RPMI7951 (cell line): ENCODE data around the gene CUBN. TPM values are rescaled to one million over a fixed set of nuclear protein-coding genes. Genes with fewer than 3 reads are reported as not detected.

Experiments
- DNase-seq: peaks from one replicate; pipeline ENCODE4 v3.0.0-alpha.2; 2012; ENCODE audit warnings: low read depth
- total RNA-seq: library from RNA; depleted of rRNA; stranded (reverse); fragments of >200 nt; shearing (Covaris generic); gene quantifications from 2 replicates; pipeline ENCODE4 v1.2.3, GENCODE V29; 2014

CUBN gene
- total RNA-seq, 1 experiment from 2014 or later: 2.9 TPM

DNA sequence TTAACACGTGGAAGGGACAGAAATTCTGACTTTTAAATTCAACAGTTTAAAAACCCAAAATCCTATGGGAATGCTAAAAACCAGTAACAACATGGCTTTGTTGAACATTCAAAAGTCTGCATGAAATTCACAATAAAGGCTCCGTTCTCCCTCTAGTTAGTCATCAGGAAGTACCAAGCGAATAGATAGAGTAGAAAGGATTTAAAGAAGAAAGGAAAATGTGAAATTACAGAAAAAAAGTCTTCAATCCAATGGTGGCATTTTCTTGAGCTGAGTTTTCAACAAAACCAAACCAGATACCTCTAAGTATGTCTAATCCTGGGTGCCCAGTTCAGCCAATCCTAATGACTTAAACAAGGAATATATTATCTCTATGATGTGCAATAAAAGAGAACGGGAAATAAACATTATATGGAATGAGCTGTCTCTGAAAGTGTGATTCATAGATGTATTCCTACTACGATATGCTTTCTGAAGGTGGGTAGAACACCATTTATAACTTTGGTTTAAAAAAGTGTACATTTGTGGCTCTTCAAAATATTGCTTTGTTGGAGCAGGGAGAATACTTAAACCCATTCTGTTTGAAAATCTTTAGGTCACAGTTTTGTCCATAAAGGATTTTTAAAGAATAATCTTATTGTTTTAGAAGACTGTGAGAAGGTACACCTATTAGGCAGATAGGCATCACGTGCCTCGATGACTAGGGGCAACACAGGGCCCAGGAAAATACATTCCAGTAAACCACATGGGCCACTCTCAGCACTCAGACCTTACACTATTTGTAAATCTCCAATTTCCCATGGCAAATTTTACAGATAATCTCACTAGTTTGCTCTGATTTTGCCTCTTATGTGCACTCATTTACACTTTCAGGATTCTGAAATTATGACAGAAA is 87.7 kb downstream of the CUBN start:
- DNase-seq: peak; percentile 50

DNA sequence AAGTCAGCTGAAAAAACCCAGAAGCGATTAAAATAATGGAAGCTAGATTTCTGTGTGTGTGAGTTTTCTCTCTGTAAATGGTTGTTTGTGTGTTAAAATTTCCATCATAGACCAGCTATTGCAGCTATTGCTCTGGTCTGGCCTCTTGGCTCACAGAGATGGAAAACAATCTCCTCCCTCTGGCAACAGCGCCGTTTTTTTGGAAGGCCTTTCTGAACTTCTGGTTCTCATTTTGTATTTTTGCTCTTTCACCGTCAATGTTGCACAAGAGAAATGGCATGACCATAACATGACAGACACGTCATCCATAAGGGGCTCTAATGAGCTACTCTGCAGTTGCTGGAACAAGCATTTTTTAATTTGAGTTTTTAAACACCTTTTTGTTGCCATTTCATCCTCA is 91.0 kb downstream of the CUBN start:
- DNase-seq: peak; percentile 81

DNA sequence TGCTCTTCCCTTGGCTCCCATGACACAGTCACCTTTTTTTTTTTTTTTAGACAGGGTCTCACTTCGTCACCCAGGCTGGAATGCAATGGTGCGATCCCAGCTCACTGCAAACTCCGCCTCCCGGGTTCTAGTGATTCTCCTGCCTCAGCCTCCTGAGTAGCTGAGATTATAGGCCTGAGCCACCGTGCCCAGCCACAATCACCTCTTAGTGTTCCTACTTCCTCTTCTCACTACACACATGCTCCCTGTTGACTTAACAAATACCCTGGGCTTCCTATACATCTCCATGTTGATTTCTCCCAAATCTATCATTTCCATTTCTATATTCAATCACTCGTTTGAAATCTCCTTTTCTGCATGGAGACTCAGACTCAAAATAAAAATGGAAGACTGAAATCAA is 91.7 kb downstream of the CUBN start:
- DNase-seq: no peak

DNA sequence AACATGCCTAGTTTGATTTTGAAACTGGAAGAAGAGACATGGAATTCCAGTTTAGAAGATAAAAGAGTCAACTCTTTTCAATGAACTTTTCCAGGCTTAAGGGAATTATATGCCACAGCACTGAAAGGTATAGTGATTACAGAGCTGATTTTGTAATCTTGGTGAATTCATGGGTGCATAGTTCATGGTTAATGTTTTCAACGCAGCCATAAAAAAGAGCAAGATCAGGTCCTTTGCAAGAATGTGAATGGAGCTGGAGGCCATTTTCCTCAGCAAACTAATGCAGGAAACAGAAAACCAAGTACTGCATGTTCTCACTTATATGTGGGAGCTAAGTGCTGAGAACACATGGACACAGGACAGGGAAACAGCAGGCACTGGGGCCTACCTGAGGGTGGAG is 94.2 kb downstream of the CUBN start:
- DNase-seq: no peak

DNA sequence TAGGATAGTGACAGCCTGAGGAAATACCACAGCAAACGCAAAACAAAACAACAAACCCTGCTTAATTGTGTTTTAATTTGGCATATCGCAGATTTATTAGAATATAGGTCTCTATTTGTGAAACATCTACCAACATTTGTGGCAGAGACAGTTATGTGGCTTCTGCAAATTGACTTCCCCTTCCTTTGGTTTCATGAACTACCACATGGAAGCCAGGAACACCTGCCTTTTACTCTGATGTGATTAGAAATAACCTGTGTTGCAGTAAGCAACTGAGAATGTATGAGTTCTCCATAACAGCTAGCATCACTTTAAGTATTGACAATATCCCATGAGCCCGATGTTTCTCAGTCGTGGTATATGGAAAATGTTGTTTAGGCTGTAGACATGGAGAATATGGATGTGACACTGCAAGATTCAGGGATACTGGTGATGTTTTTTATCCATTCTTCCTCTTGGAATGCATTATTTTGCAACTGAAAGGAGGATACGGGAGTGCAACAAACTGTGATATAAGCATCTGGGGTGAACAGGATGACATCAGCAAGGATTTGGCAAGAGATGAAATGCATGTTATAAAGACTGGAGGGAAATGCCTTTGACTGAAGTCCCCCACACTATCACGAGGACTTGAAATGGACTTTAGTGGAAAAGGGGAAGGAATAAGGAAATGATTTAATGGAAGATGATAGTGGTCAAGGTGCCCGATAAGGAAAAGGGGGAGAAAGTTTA is 95.9 kb downstream of the CUBN start:
- DNase-seq: no peak

DNA sequence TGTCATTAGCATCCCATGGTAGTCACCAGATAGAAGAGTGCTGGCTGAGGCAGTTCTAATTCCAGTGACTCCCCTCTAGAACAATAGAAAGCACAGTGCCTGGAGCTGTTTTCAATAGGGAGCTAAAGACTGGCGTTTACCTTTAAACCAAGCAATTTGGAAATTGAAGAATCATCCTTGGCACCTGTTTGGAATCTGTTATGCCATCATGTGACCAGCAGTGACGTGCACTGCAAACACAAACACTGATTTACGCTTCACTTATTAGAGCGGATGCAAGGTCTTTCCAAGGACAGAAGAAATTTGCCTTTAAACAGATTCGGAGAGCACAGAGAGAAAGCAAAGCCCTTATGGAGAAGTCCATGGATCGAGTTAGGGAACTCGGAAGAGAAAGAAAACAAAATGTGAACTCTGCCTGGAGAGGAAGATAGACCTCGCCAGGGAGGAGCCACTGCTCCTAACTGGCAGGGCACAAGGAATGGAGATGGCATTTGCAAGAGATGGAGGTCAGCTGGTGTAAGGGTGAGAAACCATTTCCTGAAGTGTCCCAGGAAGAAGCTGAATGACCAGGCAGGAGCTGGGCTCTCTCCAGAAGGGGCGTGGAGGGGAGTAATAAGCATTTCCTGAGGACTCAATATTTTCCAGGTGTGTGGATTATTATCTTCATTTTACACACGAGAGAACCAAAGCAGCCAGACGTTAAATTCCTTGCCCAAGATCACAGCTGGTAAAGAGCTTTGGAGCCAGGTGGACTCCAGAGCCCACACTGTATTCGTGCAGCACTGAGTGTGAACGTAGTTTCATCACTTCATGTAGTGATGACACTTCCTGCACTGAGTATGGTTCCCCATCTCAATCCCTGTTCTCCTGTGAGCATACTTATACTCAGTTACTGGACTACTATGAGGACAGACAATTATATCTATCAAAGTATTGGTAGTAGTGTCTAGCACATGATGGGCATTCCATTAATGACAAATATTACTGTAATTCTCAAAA is 97.7 kb downstream of the CUBN start:
- DNase-seq: no peak

DNA sequence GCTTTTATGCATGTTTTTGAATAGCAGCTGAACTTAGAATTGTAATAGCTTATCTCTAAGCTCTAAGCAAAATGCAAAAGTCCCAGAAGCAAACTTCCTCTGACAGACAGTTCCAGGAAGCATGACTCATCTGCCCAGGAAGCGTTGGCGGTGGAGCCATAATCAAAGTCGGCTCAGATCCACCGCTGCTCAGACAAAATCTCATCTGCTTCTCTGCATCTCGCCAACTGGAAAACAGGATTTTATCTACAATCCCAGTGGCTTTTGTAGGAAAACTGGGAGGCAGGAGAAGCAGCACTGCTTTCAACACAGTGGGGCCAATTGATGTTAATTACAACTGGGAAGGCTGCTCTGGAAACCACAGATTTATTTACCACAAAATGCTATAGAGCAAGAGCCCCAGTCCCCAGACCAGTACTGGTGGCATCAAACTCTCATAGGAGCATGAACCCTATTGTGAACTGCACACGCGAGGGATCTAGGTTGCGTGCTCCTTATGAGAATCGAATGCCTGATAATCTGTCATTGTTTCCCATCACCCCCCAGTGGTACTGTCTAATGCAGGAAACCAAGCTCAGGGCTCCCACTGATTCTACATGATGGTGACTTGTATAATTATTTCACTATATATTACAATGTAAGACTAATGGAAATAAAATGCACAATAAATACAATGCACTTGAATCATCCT is 99.9 kb downstream of the CUBN start:
- DNase-seq: peak; percentile 97

DNA sequence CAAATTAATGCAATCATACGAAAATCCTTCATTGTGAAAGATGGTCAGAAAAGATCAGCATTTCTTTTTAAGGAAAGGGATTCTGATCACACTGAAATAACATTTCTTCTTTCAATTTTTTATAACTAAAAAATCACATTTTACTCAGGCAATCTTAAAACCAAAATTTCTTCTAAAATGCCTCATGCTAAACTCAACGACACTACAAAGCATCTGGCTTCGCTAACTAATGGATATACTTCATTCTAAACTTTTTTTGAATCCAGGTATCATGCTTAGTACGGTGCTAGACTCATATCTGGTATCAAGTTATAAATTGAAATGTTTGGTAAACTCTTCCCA is 100.4 kb downstream of the CUBN start:
- no peak for DNase-seq

DNA sequence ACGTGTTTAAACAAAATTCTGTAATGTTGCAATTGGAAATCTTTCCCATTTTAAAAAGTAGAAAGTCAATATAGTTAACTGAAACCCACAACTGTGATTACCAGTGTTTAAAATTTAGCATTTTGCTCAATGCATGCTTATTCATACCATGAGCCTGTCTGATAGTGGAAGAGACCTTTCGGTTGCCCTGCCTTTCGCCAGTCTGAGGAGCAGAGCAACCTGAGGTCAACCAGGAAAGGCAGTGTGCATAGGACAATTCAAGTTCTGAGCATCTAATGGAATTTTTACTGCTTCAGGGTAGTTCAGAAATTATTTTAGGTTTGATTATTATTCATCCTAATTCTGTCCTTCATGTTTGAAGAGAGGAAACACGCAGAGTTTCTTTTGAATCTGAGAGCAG is 100.8 kb downstream of the CUBN start:
- no peak for DNase-seq

DNA sequence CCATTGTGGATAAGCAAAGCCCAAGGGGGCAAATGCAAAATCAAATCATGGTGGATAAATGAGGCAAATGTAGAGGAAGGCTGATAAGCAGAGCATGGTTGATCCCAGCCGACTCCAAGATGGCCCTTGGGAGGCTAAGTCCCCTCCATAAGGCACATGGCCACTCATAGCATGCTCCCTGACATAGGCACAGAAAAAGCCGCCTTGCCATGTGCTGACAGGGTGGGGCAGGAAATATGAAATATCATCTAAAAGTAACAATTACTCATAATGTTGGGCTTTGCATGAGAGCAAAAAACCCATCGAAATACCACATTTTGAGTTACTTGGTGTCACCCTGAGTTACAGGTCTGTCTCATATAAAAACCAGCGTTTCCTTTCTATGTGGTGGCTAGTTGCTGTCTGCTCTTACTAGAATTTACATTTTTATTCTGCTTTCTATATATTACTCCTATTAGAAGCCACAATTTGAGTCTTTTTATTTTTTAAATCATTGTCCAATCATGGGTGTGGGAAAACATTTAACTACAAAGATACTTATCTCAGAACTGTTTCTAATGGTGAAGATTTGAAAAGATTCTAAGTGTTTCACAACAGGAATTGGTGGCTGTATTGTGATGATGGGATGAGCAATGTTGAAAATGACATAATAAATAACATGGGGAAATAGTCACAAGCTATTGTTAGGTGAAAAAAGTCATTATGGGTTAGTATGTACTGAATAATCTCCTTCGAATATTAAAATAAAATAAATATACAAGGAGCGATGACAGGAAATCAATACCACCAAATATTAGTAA is 102.7 kb downstream of the CUBN start:
- DNase-seq: peak; percentile 55

DNA sequence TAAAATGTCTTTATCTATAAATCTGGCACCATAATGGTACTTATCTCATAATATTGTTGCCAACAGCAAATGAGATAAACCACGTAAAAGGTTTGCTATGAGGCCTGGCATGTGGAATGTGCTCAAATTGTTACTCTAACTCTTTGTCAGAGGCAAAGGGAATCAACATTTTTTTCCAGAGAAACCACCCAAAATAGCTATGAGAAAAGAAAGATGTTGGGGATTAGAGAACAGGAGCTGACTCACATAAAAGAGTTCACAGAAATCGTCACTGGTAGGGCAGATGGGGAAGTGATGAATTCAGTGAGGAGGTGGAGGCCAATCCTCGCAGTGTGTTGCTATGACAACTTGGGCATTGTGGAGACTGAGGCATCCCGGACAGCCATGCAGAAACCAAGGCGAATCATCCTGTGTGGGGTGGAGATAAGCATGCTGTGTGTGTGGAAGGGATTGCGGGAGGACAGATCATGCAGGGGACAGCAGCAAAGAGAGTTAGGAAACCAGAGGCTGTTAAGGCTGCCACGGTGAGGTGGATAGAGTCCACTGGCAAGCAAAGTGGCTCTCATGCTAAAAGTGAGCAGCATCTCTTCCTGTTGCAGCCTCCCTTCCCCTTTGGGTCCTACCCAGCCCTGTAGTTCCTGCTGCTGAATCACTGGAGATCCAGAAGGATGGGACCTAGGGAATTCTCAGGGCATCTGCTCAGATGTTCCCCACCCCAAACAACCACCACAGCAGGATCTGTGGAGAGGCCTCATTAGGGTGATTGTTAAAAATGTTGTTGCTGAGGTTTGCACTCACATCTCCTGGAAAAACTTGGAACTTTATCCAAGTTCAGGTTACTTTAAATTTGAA is 103.9 kb downstream of the CUBN start:
- DNase-seq: peak; percentile 100

DNA sequence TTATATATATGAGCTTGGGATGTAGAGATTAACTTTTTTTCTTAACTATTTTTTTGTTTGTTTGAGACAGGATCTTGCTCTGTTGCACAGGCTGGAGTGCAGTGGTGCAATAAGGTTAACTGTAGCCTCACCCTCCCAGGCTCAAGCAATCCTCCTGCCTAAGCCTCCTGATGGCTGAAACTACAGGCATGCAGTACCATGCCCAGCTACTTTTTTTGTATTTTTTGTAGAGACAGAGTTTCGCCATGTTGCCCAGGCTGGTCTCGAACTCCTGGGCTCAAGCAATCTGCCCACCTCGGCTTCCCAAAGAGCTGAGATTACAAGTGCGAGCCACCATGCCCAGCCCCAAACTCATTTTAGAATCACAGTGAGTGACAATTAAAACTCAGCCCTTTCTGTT is 105.2 kb downstream of the CUBN start:
- DNase-seq: no peak

DNA sequence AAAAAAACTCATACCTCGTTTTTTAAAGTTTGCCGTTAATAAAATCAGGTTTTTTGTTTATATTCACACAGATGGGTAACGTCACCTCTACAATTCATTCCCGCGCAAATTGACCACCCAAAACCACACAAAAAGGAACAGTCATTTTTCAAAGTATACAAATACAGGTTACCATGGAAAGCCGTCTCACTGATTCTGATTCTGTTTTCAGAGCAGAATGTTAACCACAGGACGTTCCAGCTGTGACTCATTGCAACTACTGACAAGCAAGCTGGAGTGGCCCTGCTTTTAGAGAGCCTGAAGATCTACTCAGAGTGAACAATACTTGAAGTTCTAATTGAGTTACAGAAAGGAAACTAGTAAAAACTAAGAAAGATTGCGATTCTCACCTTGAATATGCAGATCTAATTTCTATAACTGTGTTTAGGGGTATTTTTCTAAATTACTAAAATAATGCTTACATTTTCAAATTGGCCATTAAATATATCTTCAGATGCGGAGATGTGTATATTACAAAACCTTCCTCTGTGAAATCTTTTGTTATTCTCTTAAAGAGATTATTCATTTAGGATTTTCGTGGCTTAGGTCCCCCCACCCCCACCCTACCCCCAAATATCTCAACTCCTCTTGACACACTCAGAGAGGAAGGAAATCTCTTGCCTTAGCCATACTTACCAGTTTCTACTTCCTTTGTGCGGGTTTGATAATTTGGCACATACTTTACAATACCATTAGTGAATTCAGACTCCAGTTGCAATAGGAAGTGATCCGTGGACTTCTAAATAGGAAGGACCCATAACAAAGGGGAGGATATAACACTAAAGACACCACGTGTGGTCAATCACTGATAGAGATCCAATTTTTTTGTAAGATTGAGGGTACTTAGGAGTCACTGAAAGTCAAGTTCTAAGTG is 106.0 kb downstream of the CUBN start:
- DNase-seq: peak; percentile 100

DNA sequence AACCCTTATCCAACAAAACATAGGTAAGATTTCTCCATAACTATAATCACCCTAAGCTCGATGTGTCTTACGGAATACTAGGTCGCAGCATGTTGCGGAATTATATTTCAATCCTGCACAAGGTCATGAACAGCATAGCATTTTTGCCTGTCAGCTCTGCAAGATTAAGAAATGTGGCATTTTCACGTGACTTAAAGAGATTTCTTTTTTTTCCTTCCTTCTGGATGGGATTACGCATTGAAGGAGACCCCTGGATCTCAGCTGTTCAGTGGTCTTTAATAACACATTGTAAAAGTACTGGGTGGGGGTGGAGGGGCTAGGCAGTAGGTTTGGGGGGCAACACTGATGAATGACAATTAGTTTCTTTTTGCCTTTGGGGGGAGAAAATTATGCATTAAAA is 106.7 kb downstream of the CUBN start:
- DNase-seq: peak; percentile 55

DNA sequence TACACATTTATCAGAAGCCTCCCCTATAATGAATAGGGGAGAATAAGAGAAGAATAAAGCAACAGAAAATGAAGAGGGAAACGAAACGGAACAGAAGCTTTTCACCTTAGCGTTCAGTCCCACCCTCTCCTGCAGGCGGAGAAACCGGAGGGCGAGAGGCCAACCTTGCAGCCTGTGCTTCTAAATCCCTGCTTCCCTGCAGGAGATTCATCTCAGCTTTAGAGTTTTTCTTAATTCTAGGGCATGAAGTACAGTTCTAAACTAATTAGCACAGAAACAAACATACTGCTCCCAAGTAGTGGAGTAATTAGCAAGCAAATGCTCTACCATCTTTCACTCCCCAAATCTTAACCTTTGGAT is 107.2 kb downstream of the CUBN start:
- DNase-seq: no peak

DNA sequence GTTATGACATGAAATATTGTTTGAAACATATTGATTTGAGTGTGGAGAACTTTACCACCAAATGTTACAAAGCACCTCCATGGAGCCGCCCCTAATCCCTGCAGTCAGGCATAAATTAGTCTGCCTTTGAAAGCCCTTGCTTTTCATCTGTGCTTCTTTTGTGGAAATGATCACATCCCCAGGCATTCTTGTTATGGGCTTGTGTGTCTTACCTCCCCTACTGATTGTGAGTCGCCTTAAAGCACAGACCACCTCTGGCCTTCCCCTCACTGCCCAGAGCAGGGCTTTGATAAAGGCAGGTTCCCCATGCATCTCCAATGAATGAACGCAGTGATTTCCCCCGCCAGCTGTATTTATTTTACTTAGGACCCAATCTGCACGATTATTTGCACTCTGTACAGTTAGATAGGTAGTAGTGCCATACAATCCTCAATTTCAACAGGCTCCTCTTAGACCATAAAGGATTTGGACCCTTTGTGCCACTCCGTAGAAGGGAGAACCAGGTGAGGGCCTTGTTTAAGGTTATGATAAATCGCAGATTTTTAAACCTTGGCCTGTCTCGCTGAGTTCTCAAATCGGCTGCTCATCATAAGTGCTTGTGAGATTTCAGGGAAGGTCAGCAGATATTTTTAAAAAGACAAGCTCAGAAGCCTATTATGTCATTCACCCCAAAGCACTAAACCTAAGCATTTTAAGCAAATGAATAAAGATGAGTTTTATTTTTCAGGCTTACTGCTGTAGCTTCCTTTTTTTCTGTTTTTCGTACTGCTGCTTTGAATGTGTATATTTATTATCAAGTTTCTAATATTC is 107.8 kb downstream of the CUBN start:
- DNase-seq: no peak

DNA sequence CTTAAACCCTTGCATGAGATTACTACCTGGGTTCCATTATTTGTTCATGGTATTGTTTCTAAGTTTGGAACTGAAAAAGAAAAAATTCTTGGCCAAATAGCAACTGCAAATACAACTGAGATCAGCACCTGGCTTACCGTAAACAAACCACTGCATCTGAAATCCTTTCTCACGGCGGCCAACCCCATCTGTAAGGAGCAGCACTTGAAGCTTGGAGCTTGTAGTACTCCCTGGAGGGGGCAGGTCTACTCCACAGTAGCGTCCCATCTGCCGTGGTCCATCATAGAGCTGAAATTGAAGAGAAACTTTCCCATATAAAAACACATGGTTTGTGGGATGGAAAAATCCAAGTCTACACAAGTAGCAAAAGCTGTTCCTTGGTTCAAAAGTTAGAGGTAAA is 109.9 kb downstream of the CUBN start:
- DNase-seq: no peak
